H1 (cell line): ENCODE data around the gene CPD. TPM values are rescaled to one million over a fixed set of nuclear protein-coding genes. Genes with fewer than 3 reads are reported as not detected.

Source experiments
- CBX8 ChIP-seq: fragments of 300-800, 300-1000 bp; sonication (generic); IDR thresholded peaks from 2 replicates; pipeline ENCODE4 v1.7.1; 2016; ENCODE audit warnings: low read depth, low read length, borderline replicate concordance
- EGR1 ChIP-seq: IDR thresholded peaks from 2 replicates; pipeline ENCODE4 v1.6.1; 2011; ENCODE audit warnings: low read depth, low read length, borderline replicate concordance
- GTF2F1 ChIP-seq: IDR thresholded peaks from 2 replicates; pipeline ENCODE4 v1.6.1; 2012; ENCODE audit warnings: low read depth, low read length, improper control_type of control experiment, borderline replicate concordance
- HDAC2 ChIP-seq, 2 experiments: fragments of 300-600 bp in 1 of 2; sonication (generic) in 1 of 2; IDR thresholded peaks; 2 replicates each; pipeline ENCODE4 v1.6.1; 2011 to 2012; ENCODE audit warnings: low read depth in 2 of 2, low read length in 2 of 2, mild to moderate bottlenecking in 2 of 2, moderate library complexity in 2 of 2, borderline replicate concordance in 1 of 2, inconsistent platforms in 1 of 2
- NANOG ChIP-seq: IDR thresholded peaks from 2 replicates; pipeline ENCODE4 v1.6.1; 2011; ENCODE audit warnings: low read length, low read depth, mild to moderate bottlenecking, inconsistent platforms; ENCODE audit not compliant: insufficient read depth, poor library complexity, severe bottlenecking
- SIRT6 ChIP-seq: IDR thresholded peaks from one replicate; pipeline ENCODE4 v1.7.1; 2012; ENCODE audit warnings: low read length, inconsistent platforms
- SIX5 ChIP-seq: IDR thresholded peaks from 2 replicates; pipeline ENCODE4 v1.6.1; 2011; ENCODE audit warnings: mild to moderate bottlenecking, low read depth, low read length
- SP1 ChIP-seq: IDR thresholded peaks from 2 replicates; pipeline ENCODE4 v1.6.1; 2011; ENCODE audit warnings: low read depth, low read length
- polyA plus RNA-seq, 7 experiments: library from polyadenylated mRNA; depleted of rRNA in 3 of 7; stranded (reverse) in 5 of 7; unstranded in 2 of 7; fragments of >200 nt in 5 of 7; fragments of 200-250 nt in 2 of 7; gene quantifications; 1 replicate in 5 of 7; 2 replicates in 1 of 7; 4 replicates in 1 of 7; pipeline versions ENCODE4 v1.2.1 to v1.2.3, GENCODE V29; 2011 to 2013; ENCODE audit warnings: missing spikeins in 2 of 7, mixed read lengths in 2 of 7
- total RNA-seq: library from RNA; stranded (reverse); fragmentation: NEBNext Ultra II Directional; extraction: Animal tissue kit (Norgen Biotek cat#: 25700); gene quantifications from 2 replicates; pipeline ENCODE4 v1.2.1, GENCODE V29; 2021
- TF ChIP-seq, protein P1 (sequence below): fragments of 300-600 bp; sonication (generic); IDR thresholded peaks from 2 replicates; pipeline ENCODE4 v1.7.1; 2012; ENCODE audit warnings: low read length, moderate library complexity, mild to moderate bottlenecking, inconsistent platforms; ENCODE audit not compliant: insufficient replicate concordance
- TF ChIP-seq, protein P2 (sequence below): IDR thresholded peaks from 2 replicates; pipeline ENCODE4 v1.6.1; 2011; ENCODE audit warnings: low read depth, mild to moderate bottlenecking, low read length; ENCODE audit not compliant: insufficient read depth
- TF ChIP-seq, protein P3 (sequence below): IDR thresholded peaks from 2 replicates; pipeline ENCODE4 v1.6.1; 2012; ENCODE audit warnings: inconsistent platforms

CPD gene
- total and polyA plus RNA-seq, 2 of the 8 experiments (the other 6 are each of a cell fraction or from before 2014, with no cell fraction given) = 8.6 to 46.2 TPM

DNA sequence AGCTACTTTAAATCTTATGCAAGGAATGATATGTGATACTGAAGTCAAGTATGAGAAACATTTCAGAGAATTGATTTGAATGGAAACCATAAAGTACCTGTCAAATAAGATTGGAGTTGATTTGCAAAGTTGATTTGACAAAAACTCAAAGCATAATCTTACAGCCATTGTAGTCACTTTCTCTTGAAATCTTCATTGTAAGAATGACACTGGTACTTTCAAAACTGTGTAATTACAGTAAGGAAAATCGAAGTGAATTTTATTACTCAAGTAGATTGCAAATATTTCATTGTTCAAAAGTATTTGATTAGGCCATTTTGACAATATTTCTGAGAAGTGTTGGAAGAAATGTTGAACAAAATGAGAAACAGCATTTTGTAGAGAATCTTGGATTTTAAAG lies 3.6 kb downstream of the CPD start (continued):
- TF ChIP-seq, protein P1, sequence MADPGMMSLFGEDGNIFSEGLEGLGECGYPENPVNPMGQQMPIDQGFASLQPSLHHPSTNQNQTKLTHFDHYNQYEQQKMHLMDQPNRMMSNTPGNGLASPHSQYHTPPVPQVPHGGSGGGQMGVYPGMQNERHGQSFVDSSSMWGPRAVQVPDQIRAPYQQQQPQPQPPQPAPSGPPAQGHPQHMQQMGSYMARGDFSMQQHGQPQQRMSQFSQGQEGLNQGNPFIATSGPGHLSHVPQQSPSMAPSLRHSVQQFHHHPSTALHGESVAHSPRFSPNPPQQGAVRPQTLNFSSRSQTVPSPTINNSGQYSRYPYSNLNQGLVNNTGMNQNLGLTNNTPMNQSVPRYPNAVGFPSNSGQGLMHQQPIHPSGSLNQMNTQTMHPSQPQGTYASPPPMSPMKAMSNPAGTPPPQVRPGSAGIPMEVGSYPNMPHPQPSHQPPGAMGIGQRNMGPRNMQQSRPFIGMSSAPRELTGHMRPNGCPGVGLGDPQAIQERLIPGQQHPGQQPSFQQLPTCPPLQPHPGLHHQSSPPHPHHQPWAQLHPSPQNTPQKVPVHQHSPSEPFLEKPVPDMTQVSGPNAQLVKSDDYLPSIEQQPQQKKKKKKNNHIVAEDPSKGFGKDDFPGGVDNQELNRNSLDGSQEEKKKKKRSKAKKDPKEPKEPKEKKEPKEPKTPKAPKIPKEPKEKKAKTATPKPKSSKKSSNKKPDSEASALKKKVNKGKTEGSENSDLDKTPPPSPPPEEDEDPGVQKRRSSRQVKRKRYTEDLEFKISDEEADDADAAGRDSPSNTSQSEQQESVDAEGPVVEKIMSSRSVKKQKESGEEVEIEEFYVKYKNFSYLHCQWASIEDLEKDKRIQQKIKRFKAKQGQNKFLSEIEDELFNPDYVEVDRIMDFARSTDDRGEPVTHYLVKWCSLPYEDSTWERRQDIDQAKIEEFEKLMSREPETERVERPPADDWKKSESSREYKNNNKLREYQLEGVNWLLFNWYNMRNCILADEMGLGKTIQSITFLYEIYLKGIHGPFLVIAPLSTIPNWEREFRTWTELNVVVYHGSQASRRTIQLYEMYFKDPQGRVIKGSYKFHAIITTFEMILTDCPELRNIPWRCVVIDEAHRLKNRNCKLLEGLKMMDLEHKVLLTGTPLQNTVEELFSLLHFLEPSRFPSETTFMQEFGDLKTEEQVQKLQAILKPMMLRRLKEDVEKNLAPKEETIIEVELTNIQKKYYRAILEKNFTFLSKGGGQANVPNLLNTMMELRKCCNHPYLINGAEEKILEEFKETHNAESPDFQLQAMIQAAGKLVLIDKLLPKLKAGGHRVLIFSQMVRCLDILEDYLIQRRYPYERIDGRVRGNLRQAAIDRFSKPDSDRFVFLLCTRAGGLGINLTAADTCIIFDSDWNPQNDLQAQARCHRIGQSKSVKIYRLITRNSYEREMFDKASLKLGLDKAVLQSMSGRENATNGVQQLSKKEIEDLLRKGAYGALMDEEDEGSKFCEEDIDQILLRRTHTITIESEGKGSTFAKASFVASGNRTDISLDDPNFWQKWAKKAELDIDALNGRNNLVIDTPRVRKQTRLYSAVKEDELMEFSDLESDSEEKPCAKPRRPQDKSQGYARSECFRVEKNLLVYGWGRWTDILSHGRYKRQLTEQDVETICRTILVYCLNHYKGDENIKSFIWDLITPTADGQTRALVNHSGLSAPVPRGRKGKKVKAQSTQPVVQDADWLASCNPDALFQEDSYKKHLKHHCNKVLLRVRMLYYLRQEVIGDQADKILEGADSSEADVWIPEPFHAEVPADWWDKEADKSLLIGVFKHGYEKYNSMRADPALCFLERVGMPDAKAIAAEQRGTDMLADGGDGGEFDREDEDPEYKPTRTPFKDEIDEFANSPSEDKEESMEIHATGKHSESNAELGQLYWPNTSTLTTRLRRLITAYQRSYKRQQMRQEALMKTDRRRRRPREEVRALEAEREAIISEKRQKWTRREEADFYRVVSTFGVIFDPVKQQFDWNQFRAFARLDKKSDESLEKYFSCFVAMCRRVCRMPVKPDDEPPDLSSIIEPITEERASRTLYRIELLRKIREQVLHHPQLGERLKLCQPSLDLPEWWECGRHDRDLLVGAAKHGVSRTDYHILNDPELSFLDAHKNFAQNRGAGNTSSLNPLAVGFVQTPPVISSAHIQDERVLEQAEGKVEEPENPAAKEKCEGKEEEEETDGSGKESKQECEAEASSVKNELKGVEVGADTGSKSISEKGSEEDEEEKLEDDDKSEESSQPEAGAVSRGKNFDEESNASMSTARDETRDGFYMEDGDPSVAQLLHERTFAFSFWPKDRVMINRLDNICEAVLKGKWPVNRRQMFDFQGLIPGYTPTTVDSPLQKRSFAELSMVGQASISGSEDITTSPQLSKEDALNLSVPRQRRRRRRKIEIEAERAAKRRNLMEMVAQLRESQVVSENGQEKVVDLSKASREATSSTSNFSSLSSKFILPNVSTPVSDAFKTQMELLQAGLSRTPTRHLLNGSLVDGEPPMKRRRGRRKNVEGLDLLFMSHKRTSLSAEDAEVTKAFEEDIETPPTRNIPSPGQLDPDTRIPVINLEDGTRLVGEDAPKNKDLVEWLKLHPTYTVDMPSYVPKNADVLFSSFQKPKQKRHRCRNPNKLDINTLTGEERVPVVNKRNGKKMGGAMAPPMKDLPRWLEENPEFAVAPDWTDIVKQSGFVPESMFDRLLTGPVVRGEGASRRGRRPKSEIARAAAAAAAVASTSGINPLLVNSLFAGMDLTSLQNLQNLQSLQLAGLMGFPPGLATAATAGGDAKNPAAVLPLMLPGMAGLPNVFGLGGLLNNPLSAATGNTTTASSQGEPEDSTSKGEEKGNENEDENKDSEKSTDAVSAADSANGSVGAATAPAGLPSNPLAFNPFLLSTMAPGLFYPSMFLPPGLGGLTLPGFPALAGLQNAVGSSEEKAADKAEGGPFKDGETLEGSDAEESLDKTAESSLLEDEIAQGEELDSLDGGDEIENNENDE = no peak
- no peak for TF ChIP-seq CBX8
- no peak for TF ChIP-seq GTF2F1
- TF ChIP-seq NANOG = no peak
- TF ChIP-seq, protein P2, sequence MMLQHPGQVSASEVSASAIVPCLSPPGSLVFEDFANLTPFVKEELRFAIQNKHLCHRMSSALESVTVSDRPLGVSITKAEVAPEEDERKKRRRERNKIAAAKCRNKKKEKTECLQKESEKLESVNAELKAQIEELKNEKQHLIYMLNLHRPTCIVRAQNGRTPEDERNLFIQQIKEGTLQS = no peak
- TF ChIP-seq, protein P3, sequence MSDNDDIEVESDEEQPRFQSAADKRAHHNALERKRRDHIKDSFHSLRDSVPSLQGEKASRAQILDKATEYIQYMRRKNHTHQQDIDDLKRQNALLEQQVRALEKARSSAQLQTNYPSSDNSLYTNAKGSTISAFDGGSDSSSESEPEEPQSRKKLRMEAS = no peak
- no peak for TF ChIP-seq SIX5
- no peak for TF ChIP-seq SIRT6
- no peak for TF ChIP-seq SP1
- TF ChIP-seq EGR1 = no peak
- TF ChIP-seq HDAC2 (IDR thresholded peaks at IDR 0.05; ENCODE audit: borderline replicate concordance in 1 of 2, low read depth in 2 of 2, low read length in 2 of 2) = no peak
